Measurements from ENCODE around the gene MYO6. TPM values are rescaled to one million over a fixed set of nuclear protein-coding genes. Genes with fewer than 3 reads are reported as not detected.

The MYO6 gene
- total RNA-seq, 1 experiment from 2014 or later: 122 TPM

GRCh38 chr6:75794351-75794846 lies 45.4 kb downstream of the MYO6 start:
- Mint-ChIP-seq H3K9me3 (ENCODE audit: low read depth, unreplicated experiment) (no peaks in the 10 kb centered on the region), H3K27ac (ENCODE audit: unreplicated experiment) (no peak overlapping the region), H3K36me3 (ENCODE audit: insufficient read depth, unreplicated experiment) (no peaks in the 10 kb centered on the region), H3K4me1 (ENCODE audit: low read depth, unreplicated experiment) (peaks cover 8% of the 10 kb centered on the region), H3K27me3 (ENCODE audit: unreplicated experiment) (no peaks in the 10 kb centered on the region), H3K4me3 (ENCODE audit: low read depth, unreplicated experiment) (no peak overlapping the region)
- BruUV-seq (replicated peaks): no TSS peak
- no peak for DNase-seq
- CTCF ChIA-PET: interaction anchor here (0.5 kb wide), 1 partner anchor 106 kb away, joined by 6 read pairs; no protein-coding TSS in a partner anchor
- no peak for TF ChIP-seq CTCF (IDR thresholded peaks at IDR 0.05; ENCODE audit: unreplicated experiment)
- intact Hi-C loops (cut with micrococcal nuclease; ENCODE audit: unreplicated experiment): no loop called here

GRCh38 chr6:75794954-75795739 lies 46.1 kb downstream of the MYO6 start:
- BruUV-seq (replicated peaks): no TSS peak
- no peak overlapping the region for H3K4me3 Mint-ChIP-seq (ENCODE audit: low read depth, unreplicated experiment)
- CTCF ChIA-PET: interaction anchor here (0.5 kb wide), 1 partner anchor 107 kb away, joined by 6 read pairs; no protein-coding TSS in a partner anchor
- no peaks in the 10 kb centered on the region for H3K36me3 Mint-ChIP-seq (ENCODE audit: insufficient read depth, unreplicated experiment)
- H3K4me1 Mint-ChIP-seq (ENCODE audit: low read depth, unreplicated experiment): peaks cover 10% of the 10 kb centered on the region
- no peak for DNase-seq
- no peaks in the 10 kb centered on the region for H3K9me3 Mint-ChIP-seq (ENCODE audit: low read depth, unreplicated experiment)
- intact Hi-C loops (cut with micrococcal nuclease; ENCODE audit: unreplicated experiment): no loop called here
- H3K27me3 Mint-ChIP-seq (ENCODE audit: unreplicated experiment): no peaks in the 10 kb centered on the region
- no peak overlapping the region for H3K27ac Mint-ChIP-seq (ENCODE audit: unreplicated experiment)
- no peak for TF ChIP-seq CTCF (IDR thresholded peaks at IDR 0.05; ENCODE audit: unreplicated experiment)

GRCh38 chr6:75796723-75797122 lies 47.7 kb downstream of the MYO6 start:
- H3K36me3 Mint-ChIP-seq (ENCODE audit: insufficient read depth, unreplicated experiment): no peaks in the 10 kb centered on the region
- no TSS peak for BruUV-seq (replicated peaks)
- peaks cover 19% of the 10 kb centered on the region for H3K4me1 Mint-ChIP-seq (ENCODE audit: low read depth, unreplicated experiment)
- no peaks in the 10 kb centered on the region for H3K9me3 Mint-ChIP-seq (ENCODE audit: low read depth, unreplicated experiment)
- no peak for DNase-seq
- H3K27ac Mint-ChIP-seq (ENCODE audit: unreplicated experiment): no peak overlapping the region
- TF ChIP-seq CTCF (IDR thresholded peaks at IDR 0.05; ENCODE audit: unreplicated experiment): no peak
- H3K27me3 Mint-ChIP-seq (ENCODE audit: unreplicated experiment): no peaks in the 10 kb centered on the region
- intact Hi-C loops (cut with micrococcal nuclease; ENCODE audit: unreplicated experiment): no loop called here
- no peak overlapping the region for H3K4me3 Mint-ChIP-seq (ENCODE audit: low read depth, unreplicated experiment)
- CTCF ChIA-PET: no interaction called here

- no peak for TF ChIP-seq CTCF (IDR thresholded peaks at IDR 0.05; ENCODE audit: unreplicated experiment)
- intact Hi-C loops (cut with micrococcal nuclease; ENCODE audit: unreplicated experiment): no loop called here
- CTCF ChIA-PET: no interaction called here
- DNase-seq: no peak
- no peaks in the 10 kb centered on the region for H3K36me3 Mint-ChIP-seq (ENCODE audit: insufficient read depth, unreplicated experiment)
- H3K4me1 Mint-ChIP-seq (ENCODE audit: low read depth, unreplicated experiment): peaks cover 12% of the 10 kb centered on the region
- BruUV-seq (replicated peaks): no TSS peak
- no peaks in the 10 kb centered on the region for H3K27me3 Mint-ChIP-seq (ENCODE audit: unreplicated experiment)
- no peak overlapping the region for H3K4me3 Mint-ChIP-seq (ENCODE audit: low read depth, unreplicated experiment)
- no peaks in the 10 kb centered on the region for H3K9me3 Mint-ChIP-seq (ENCODE audit: low read depth, unreplicated experiment)
- H3K27ac Mint-ChIP-seq (ENCODE audit: unreplicated experiment): no peak overlapping the region
Observed at GRCh38 chr6:75800133-75800532, 51.1 kb downstream of the MYO6 start.

Measured in Calu3 (cell line).